ENCODE data around the gene GABRA4.
A peak's percentile ranks its signal among the peaks of the same experiment; 100 is the strongest.

The GABRA4 gene

DNA sequence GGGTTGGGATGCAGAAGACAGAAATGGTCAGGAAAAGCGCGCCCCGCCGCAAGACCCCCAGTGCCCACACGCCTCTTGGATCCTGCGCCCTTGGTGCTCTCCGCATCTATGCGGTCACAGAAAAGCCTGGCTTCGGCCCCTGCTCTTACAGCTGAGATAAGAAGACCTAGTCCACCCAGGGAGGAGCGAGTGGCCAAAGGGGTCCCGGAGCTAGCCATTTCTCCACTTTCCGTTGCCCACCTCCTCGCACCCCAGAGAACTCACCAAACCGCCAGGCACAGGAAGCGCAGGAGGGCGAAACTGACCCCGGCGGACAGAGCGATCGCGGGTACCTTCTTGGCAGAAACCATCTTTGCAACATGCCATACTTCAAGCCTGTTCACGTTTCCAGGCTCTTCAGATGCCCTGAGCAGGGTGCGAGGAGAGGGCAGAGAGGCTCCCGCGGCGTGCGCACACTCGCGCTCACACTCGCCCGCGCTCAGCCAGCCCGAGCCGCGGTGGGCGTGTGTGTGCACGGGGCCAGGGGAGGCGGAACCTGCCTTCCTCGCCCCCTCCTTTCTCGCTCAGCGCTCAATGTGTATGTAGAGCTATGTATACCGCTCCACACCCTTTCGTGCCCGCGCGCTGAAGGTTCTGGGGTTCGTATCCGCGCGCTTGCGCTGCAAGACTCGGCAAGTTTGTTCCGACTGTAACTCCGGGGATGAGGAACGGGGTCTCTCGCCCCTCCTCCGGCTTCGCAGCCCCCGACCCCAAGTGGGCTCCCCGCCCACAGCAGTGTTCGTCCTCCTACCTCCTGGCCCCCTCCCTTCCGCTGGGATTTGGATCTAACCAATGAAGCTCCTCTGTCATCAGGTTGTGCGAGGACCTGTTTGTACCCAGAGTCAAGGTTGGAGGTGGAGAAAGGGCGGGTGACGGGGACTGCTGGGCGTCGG, at the start of gene GABRA4:
TSS of gene GABRA4 (minus strand) at position 507 of the 932 bp plus-strand sequence. CDS start at position 350, 157 bp downstream.
- DNase-seq (ENCODE audit: low spot score), result no peak

DNA sequence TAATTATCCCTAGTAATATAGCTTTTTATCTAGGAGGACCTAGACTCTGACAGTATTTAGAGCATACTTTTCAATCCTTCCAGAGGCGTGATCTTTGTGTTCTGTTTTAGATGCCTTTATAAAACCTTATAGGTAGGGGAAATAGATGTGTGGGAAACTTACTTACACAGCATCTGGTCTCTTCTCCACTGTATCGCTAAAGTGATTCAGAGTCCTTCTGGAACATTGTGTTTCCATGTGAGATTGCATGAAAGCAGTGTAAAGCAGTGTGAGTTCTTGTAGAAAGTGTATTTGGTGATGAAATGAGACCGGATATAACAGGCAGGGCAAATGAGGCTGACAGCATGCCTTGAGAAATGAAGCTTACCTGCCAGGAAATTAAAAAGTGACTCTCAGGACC, 47.4 kb upstream of the GABRA4 start:
- no peak for DNase-seq (ENCODE audit: low spot score)

DNA sequence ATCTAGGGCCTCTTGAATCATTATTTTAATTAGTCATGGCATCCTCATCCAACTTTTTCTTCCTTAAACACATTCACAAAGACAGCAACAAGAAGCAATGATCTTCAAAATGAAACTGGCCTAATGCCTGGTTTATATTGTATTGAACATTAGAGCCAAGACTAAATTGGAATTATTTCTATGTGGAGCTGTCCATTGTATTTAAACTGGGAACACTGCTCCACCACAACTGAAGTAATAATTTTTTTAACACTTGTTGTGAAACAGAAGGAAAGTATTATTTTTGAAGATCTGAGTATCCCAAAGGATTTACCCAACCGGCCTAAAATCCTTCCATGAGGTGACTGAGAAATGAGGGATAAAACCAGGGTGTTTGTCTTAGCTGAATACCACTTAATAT, 44.9 kb upstream of the GABRA4 start:
- no peak for DNase-seq (ENCODE audit: low spot score)

GRCh38 chr4:47032405-47033106, 39.2 kb upstream of the GABRA4 start:
- DNase-seq (ENCODE audit: low spot score), result peak; percentile 10

DNA sequence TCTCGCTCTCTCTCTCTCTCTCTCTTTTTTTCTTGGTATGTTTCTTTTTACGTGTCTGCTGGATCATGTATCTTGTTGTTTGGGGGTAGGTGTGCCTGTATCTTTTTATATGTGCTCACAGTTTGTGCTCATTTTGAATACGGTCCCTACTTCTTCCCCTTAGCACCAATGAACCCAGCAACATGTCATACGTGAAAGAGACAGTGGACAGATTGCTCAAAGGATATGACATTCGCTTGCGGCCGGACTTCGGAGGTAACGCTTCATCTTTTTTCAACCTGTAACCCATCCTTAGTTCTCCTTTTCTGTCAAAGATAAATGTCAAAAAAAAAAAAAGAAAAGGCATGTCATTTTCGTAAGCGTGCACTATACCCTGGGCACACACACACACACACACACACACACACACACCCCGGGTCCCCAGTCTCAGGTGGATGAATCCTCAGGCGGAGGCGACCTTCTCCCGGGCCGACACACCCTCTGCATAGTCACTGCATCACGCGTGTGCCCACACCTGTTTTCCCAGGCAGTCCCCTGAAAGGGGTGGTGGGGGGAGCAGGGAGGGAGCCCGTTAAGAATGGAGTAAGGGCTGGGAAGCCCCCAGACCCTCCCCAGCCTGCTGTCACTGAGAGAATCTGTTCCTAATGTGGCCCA, 38.5 kb upstream of the GABRA4 start:
- no peak for DNase-seq (ENCODE audit: low spot score)

DNA sequence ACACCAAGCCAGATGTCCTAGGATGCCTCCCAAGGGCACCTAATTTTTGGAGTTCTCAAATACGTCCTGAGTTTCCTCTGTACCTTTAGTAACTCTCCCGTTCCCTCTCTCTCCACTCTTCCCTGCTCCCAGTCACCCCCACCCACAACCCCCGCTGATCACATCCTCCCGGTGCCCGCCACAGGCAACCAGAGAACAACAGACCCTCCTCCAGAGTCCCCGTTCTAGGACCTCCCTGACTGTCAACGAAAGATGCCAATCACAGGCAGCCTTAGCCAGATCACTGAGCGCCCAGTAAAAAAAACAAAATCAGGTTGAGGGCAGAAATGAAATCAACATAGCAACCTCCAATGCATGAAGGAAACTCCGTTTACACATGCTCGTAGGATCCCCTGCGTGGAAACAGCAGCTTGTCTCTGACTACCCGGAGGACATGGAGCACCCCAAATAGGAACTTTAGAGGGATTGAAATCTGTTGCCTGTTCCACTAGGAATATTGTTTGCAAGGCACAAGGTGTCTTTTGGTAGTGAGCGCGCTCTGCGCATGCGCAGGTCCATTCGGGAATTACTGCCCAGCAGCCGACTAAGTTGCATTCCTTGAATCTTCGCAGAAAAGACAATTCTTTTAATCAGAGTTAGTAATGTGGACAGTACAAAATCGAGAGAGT, 37.8 kb upstream of the GABRA4 start, which contains the start of gene GABRB1:
TSS of gene GABRB1 (plus strand) at position 557 of the 668 bp plus-strand sequence.
- no peak for DNase-seq (ENCODE audit: low spot score)

DNA sequence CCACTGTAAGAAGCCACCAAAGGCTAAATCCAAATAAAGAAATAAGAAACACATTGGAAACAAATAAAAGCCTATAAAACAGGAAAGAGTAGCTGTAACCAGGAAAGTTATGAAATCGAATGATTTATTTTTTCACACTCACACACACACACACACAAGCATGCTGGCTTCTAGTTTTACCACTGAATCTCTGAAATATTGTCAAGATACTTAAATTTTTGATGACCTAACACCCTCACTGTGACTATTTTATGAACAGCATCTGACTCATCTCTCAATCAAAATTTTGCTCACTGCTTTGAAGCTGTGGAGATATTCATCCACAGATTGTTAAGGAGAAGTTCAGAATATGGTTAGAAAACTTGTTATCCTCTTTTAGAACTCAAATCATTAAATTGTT, 24.1 kb upstream of the GABRA4 start:
- no peak for DNase-seq (ENCODE audit: low spot score)

GRCh38 chr4:47017081-47017480, 23.7 kb upstream of the GABRA4 start:
- no peak for DNase-seq (ENCODE audit: low spot score)

DNA sequence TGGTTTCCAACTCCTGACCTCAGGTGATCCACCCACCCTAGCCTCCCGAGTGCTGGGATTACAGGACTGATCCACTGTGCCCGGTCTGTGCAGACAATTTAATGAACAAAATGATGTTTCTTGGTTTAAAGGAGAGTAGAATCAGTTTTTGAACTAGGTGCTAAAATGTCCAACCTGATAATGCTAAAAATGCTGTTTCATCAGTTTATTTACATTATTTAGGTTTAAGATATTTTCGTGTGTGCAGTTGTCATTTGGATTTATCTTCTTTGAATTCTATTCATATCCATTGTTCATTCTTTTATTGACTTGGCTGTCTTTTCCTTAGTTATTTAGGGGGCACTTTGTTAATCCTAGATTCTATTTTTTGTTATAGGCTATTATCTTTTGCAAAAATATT, 20.0 kb upstream of the GABRA4 start:
- no peak for DNase-seq (ENCODE audit: low spot score)

GRCh38 chr4:47012676-47013075, 19.3 kb upstream of the GABRA4 start:
- DNase-seq (ENCODE audit: low spot score), result no peak

- DNase-seq (ENCODE audit: low spot score), result no peak
Measured at GRCh38 chr4:47010912-47011446, 17.6 kb upstream of the GABRA4 start.

GRCh38 chr4:47010347-47010911, 17.0 kb upstream of the GABRA4 start:
- no peak for DNase-seq (ENCODE audit: low spot score)

DNA sequence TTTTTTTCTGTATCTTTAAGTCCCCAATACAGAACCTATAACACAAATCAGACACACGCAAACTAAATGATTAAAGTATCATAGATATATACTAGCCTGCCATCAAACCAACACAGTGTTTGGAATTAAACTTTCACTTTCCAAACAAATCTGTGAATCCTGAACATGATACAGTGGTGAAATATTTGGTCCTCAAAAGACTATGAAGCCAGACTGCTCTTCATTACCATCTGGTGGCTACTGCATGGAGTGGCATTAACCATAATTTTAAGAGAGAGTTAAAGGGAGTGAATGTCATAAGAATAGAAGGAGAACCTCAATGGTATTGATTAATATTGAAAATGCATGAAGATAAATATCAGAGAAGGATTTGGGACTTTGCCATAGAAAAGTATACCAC, 9.2 kb upstream of the GABRA4 start:
- DNase-seq (ENCODE audit: low spot score), result no peak

DNA sequence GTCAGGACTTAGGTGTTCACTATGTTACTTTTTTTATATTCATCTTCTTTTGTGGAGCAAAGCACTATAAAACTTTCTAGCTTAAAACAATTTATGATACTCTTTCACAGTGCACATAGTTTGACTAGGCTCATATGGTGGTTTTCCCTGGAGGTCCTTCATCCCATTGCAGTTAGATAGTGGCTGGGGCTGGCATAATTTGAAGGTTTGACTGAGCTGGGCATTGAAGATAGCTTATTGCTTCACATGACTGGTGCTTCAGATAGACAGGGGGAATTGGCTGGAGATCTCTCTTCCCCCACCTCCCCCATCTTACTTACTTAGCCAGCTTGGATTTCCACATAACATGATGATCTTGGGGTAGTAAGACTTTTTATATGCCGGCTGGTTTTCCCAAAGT, 7.0 kb upstream of the GABRA4 start:
- DNase-seq (ENCODE audit: low spot score), result no peak

- no peak for DNase-seq (ENCODE audit: low spot score)
Measured at GRCh38 chr4:46999566-46999965, 6.2 kb upstream of the GABRA4 start.

GRCh38 chr4:46994007-46994405, 625 bp upstream of the GABRA4 start:
- DNase-seq (ENCODE audit: low spot score), result no peak

GRCh38 chr4:46992338-46992737, 1.0 kb downstream of the GABRA4 start:
- no peak for DNase-seq (ENCODE audit: low spot score)

DNA sequence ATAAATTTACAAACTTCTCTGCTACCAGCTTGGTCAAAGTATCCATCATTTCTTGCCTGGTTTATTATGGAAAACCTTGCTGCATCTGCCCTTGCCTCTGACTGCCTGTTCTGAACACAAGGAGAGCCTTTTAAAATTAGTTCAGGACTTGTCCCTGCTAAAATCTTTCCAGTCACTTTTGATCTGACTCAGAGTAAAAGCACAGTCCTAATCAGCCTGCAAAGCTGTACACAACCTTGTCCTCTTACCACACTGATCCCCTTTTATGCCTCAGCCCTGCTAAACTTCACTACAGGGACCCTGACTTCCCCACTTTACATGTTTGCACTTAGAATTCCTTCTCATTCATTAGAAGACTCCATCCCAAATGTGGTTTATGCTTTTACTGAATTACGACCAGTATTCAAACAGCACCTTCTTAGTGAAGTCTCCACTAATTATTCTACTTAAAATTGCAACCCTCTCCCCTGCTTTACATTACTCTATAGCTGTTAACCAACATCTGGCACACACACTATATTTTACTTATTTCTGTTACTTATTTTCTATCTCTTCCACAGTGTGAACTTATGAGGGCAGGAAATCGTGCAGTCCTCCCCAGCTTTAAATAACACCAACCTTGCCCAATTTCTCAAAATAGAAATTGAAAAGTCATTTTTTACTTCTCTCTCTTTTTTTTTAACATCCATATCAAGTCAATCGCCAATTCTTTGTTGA, 6.3 kb downstream of the GABRA4 start:
- no peak for DNase-seq (ENCODE audit: low spot score)

GRCh38 chr4:46984781-46985180, 8.6 kb downstream of the GABRA4 start:
- DNase-seq (ENCODE audit: low spot score), result no peak

- no peak for DNase-seq (ENCODE audit: low spot score)
Measured at GRCh38 chr4:46980851-46981250, 12.5 kb downstream of the GABRA4 start.

DNA sequence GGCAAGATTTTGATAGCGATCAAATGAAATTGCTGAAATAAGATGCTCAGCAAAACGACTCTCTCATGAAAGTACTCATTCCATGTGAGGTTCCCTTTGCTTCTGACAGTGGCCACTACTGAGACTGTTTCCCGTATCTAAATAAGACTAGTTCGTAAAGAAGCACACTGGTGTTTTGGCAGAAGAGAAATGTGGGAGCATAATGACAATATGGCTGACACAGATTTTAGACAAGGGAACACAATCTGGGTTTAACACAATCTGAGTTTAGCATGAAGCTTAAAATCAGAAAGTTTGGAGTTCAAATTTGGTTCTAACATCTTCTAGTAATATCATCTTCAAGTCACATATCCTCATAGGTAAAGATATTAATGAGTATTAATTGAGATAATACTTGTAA, 13.7 kb downstream of the GABRA4 start:
- DNase-seq (ENCODE audit: low spot score), result no peak
